Panc1 (cell line): ENCODE measurements around the gene KAZN. TPM values are rescaled to one million over a fixed set of nuclear protein-coding genes. Genes with fewer than 3 reads are reported as not detected.

Experiments
- ATAC-seq: fragments of 200-7000 bp; cut with Tn5 transposase; 2 replicates; pipeline ENCODE4 v1.9.1; 2020; ENCODE audit warnings: mild to moderate bottlenecking, moderate library complexity
- BruUV-seq: library from RNA; stranded (reverse); fragments of 400-500 nt; replicated peaks from 2 replicates; lab custom pipeline; 2021; lab: Mats Ljungman, UMichigan
- CTCF ChIA-PET: fragments of 300-600 bp; sonication (Branson Sonifier 250); formaldehyde crosslinking; loops from one replicate; lab custom pipeline; 2022; ENCODE audit warnings: antibody characterized with exemption; lab: Charles Lee
- POLR2A ChIA-PET: fragments of 300-600 bp; sonication (Branson Sonifier 250); formaldehyde crosslinking; loops from one replicate; lab custom pipeline; 2022; ENCODE audit warnings: antibody characterized with exemption; lab: Charles Lee
- DNase-seq: peaks from one replicate; pipeline ENCODE4 v3.0.0-alpha.2; 2010; ENCODE audit warnings: low read depth, low spot score
- H3K27ac ChIP-seq: 2 replicates; pipeline ENCODE4 v1.5.1; 2011; ENCODE audit warnings: mild to moderate bottlenecking, low read length, inconsistent platforms
- H3K27me3 ChIP-seq: fragments of 200-500 bp; sonication (Bioruptor generic); 2 replicates; pipeline ENCODE4 v1.6.0; 2014; ENCODE audit warnings: low read length, inconsistent platforms; ENCODE audit not compliant: control insufficient read depth, insufficient read depth
- H3K36me3 ChIP-seq: fragments of 200-500 bp; sonication (Bioruptor generic); 2 replicates; pipeline ENCODE4 v1.5.1; 2014; ENCODE audit warnings: inconsistent platforms, mild to moderate bottlenecking, low read length, moderate library complexity; ENCODE audit not compliant: control insufficient read depth, insufficient read depth
- H3K4me1 ChIP-seq: 2 replicates; pipeline ENCODE4 v1.5.1; 2011; ENCODE audit warnings: inconsistent platforms, mild to moderate bottlenecking, low read length, moderate library complexity; ENCODE audit not compliant: control insufficient read depth, insufficient read depth
- H3K4me3 ChIP-seq, 2 experiments: 2 replicates each; pipeline ENCODE4 v1.5.1; 2011 to 2012; ENCODE audit warnings: low read depth in 2 of 2, low read length in 2 of 2, mild to moderate bottlenecking in 2 of 2, inconsistent platforms in 1 of 2, moderate library complexity in 1 of 2
- H3K9me3 ChIP-seq: fragments of 200-500 bp; sonication (Bioruptor generic); 2 replicates; pipeline ENCODE4 v1.5.1; 2014; ENCODE audit warnings: low read depth, mild to moderate bottlenecking, inconsistent platforms, low read length, moderate library complexity; ENCODE audit not compliant: control insufficient read depth, insufficient read depth
- POLR2AphosphoS5 ChIP-seq: IDR thresholded peaks from 2 replicates; pipeline ENCODE4 v1.6.1; 2012; ENCODE audit warnings: mild to moderate bottlenecking, low read depth, low read length, moderate library complexity
- SIN3A ChIP-seq: IDR thresholded peaks from 2 replicates; pipeline ENCODE4 v1.6.1; 2012; ENCODE audit warnings: low read depth, mild to moderate bottlenecking, low read length, moderate library complexity, borderline replicate concordance; ENCODE audit not compliant: insufficient read depth
- TCF7L2 ChIP-seq: IDR thresholded peaks from 2 replicates; pipeline ENCODE4 v1.6.1; 2011; ENCODE audit warnings: mild to moderate bottlenecking, low read depth, low read length, inconsistent platforms
- in situ Hi-C: cut with HindIII; loops from 2 replicates; pipeline ENCODE4 v1.10.0; 2016; ENCODE audit warnings: low sequenced_read_pairs, low pct_unique_long_range_greater_than_20kb
- intact Hi-C: fragments of 100-400 bp; cut with micrococcal nuclease; formaldehyde crosslinking; loops from one replicate; pipeline ENCODE4 v1.10.0; 2022; ENCODE audit not compliant: unreplicated experiment
- total RNA-seq: library from RNA; stranded (reverse); gene quantifications from one replicate; pipeline ENCODE4 v1.2.1, GENCODE V29; 2021; ENCODE audit not compliant: unreplicated experiment
- TF ChIP-seq, protein P1 (sequence below): fragments of 450-650 bp; IDR thresholded peaks from 2 replicates; pipeline ENCODE4 v1.5.1; 2017; ENCODE audit warnings: mild to moderate bottlenecking
- TF ChIP-seq, protein P2 (sequence below), 2 experiments: IDR thresholded peaks; 2 replicates each; pipeline ENCODE4 v1.6.1; 2011 to 2012; ENCODE audit warnings: low read depth in 2 of 2, control low read depth in 1 of 2, low read length in 1 of 2, mild to moderate bottlenecking in 1 of 2, moderate library complexity in 1 of 2; ENCODE audit not compliant: insufficient read depth in 1 of 2

The KAZN gene
- total RNA-seq, 1 experiment from 2014 or later: 6.6 TPM

DNA sequence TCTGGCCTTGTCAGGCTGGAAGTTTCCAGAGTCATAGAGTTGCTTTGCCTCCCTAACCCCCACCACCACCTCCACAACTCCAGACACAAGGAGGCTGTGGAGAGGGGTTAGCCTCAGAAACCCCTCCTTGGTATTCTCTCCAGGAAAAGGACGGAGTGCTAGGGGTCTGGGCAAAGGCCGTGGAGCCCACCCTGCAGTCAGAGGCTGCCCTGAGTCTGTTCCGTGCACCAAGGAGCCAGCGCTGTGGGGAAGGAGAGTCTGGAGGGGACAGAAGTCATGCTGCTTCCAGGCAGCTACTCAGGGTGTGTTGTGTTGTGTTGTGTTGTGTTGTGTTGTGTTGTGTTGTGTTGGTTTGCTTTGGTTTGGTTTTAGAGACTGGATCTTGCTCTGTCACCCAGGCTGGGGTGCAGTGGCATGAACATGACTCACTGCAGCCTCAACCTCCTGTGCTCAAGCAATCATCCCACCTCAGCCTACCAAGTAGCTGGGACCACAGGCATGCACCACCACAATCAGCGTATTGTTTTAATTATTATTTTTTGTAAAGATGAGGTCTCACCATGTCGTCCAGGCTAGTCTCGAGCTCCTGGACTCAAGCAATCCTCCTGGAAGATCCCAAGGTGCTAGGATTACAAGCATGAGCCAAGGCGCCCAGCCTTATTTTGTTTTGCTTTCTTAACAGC is 432.9 kb downstream of the KAZN start:
- ChIA-PET POLR2A (interaction anchor here (0.7 kb wide), 1 partner anchor 904 kb away, joined by 3 read pairs; no protein-coding TSS in a partner anchor), CTCF (no interaction called here)
- DNase-seq (no peak), ATAC-seq (no peak)
- in situ Hi-C loops (no loop called here), intact Hi-C loops (no loop called here)
- Histone ChIP-seq H3K9me3 (no peaks in the 10 kb centered on the region), H3K27ac (no peak overlapping the region), H3K36me3 (no peaks in the 10 kb centered on the region), H3K4me3 (no peak overlapping the region), H3K4me1 (no peaks in the 10 kb centered on the region), H3K27me3 (no peaks in the 10 kb centered on the region)
- TF ChIP-seq, protein P1, sequence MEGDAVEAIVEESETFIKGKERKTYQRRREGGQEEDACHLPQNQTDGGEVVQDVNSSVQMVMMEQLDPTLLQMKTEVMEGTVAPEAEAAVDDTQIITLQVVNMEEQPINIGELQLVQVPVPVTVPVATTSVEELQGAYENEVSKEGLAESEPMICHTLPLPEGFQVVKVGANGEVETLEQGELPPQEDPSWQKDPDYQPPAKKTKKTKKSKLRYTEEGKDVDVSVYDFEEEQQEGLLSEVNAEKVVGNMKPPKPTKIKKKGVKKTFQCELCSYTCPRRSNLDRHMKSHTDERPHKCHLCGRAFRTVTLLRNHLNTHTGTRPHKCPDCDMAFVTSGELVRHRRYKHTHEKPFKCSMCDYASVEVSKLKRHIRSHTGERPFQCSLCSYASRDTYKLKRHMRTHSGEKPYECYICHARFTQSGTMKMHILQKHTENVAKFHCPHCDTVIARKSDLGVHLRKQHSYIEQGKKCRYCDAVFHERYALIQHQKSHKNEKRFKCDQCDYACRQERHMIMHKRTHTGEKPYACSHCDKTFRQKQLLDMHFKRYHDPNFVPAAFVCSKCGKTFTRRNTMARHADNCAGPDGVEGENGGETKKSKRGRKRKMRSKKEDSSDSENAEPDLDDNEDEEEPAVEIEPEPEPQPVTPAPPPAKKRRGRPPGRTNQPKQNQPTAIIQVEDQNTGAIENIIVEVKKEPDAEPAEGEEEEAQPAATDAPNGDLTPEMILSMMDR: no peak
- TF ChIP-seq TCF7L2: no peak
- TF ChIP-seq, protein P2, sequence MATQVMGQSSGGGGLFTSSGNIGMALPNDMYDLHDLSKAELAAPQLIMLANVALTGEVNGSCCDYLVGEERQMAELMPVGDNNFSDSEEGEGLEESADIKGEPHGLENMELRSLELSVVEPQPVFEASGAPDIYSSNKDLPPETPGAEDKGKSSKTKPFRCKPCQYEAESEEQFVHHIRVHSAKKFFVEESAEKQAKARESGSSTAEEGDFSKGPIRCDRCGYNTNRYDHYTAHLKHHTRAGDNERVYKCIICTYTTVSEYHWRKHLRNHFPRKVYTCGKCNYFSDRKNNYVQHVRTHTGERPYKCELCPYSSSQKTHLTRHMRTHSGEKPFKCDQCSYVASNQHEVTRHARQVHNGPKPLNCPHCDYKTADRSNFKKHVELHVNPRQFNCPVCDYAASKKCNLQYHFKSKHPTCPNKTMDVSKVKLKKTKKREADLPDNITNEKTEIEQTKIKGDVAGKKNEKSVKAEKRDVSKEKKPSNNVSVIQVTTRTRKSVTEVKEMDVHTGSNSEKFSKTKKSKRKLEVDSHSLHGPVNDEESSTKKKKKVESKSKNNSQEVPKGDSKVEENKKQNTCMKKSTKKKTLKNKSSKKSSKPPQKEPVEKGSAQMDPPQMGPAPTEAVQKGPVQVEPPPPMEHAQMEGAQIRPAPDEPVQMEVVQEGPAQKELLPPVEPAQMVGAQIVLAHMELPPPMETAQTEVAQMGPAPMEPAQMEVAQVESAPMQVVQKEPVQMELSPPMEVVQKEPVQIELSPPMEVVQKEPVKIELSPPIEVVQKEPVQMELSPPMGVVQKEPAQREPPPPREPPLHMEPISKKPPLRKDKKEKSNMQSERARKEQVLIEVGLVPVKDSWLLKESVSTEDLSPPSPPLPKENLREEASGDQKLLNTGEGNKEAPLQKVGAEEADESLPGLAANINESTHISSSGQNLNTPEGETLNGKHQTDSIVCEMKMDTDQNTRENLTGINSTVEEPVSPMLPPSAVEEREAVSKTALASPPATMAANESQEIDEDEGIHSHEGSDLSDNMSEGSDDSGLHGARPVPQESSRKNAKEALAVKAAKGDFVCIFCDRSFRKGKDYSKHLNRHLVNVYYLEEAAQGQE (IDR thresholded peaks at IDR 0.05; ENCODE audit: insufficient read depth in 1 of 2, low read depth in 2 of 2, low read length in 1 of 2): no peak
- TF ChIP-seq SIN3A: no peak
- no peak for TF ChIP-seq POLR2AphosphoS5
- no TSS peak for BruUV-seq

DNA sequence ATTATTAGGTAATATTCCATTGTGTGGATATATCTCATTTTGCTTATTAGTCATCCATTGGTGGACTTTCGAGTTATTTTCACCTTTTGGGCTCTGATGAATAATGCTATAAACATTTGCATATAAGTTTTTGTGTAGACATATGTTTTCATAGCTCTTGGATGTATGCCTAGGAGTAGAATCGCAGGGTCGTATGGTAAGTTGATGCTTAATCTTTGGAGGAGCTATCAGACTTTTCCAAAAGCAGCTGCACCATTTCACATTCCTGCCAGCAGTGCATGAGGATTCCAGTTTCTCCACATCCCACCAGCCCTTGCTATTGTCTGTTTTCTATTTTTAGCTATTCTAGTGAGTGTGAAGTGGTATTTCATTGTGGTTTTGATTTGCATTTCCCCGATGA is 434.8 kb downstream of the KAZN start:
- Histone ChIP-seq H3K36me3 (no peaks in the 10 kb centered on the region), H3K4me1 (no peaks in the 10 kb centered on the region), H3K27ac (no peak overlapping the region), H3K27me3 (no peaks in the 10 kb centered on the region), H3K4me3 (no peak overlapping the region), H3K9me3 (no peaks in the 10 kb centered on the region)
- TF ChIP-seq, protein P1: no peak
- TF ChIP-seq TCF7L2 (no peak), POLR2AphosphoS5 (no peak), SIN3A (no peak)
- TF ChIP-seq, protein P2 (IDR thresholded peaks at IDR 0.05; ENCODE audit: insufficient read depth in 1 of 2, low read depth in 2 of 2, low read length in 1 of 2): no peak
- intact Hi-C loops (no loop called here), in situ Hi-C loops (no loop called here)
- ChIA-PET POLR2A (interaction anchor here (0.5 kb wide), 1 partner anchor 33 kb away, joined by 4 read pairs; no protein-coding TSS in a partner anchor), CTCF (no interaction called here)
- ATAC-seq: no peak
- BruUV-seq: no TSS peak
- DNase-seq: no peak
